HG02571 (cell line): ENCODE measurements around the gene KCNJ12.

Experiments used
- ATAC-seq: cut with Tn5 transposase; IDR thresholded peaks from one replicate; pipeline ENCODE4 v1.9.1; 2021; ENCODE audit warnings: mild to moderate bottlenecking, moderate library complexity; ENCODE audit not compliant: unreplicated experiment

KCNJ12 gene

GRCh38 chr17:21463779-21464407, 87.7 kb downstream of the KCNJ12 start:
- ATAC-seq, result no peak

GRCh38 chr17:21464611-21465021, 88.5 kb downstream of the KCNJ12 start:
- ATAC-seq, result no peak

DNA sequence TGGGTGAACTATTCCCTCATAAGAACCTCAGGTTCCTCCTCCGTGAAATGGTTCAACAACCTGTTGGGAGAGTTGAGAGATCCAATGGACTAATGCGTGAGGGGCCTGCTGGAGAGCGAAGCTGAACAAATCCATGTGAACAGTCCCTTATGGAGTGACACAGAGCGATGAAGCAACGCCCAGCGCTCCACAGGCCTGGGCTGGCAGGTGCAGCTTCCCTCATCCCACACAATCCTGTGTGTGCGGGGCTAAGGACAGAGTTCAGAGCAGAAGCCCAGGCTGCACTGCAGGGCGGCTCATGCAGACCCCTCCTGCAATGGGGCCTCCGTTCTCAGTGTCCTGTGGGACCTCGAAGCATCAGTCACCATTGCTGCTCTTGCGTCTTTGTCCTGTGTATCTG, 90.4 kb downstream of the KCNJ12 start:
- no peak for ATAC-seq

DNA sequence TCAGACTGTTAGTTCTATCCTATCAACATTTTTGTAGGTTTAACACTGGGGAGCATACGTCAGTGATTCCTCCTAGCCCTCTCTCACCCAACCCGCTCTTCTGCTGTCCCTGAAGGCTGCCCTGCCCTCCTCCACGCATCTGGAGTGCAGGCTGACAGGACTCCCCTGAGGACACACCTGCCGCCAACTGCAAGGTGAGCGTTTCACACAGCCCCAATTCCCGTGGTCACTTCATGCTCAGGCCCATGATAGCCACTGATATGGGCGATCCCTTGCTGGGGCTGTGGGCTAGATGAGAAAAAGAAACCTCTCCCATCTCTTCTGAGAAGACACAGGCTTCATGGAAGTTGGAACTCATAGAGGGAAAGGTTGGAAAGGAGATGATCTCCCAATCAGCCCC, 91.0 kb downstream of the KCNJ12 start:
- ATAC-seq, result no peak

- no peak for ATAC-seq
Measured at GRCh38 chr17:21467739-21468490, 91.8 kb downstream of the KCNJ12 start.
